HT-29 (cell line): ENCODE results near the gene LYZL2. TPM values are rescaled to one million over a fixed set of nuclear protein-coding genes. Genes with fewer than 3 reads are reported as not detected.
"Not testable (repeated sequence)": the region's sequence is repeated elsewhere in the genome, so short reads cannot be mapped to it uniquely, and the experiment has no call there.

Experiments
- DNase-seq: peaks from one replicate; pipeline ENCODE4 v3.0.0-alpha.2; 2015; ENCODE audit warnings: low spot score
- total RNA-seq: library from RNA; depleted of rRNA; stranded (reverse); fragments of >200 nt; shearing (Covaris generic); gene quantifications from 2 replicates; pipeline ENCODE4 v1.2.3, GENCODE V29; 2014; rRNA removed

Gene LYZL2
- total RNA-seq, result not detected in 2 replicates

DNA sequence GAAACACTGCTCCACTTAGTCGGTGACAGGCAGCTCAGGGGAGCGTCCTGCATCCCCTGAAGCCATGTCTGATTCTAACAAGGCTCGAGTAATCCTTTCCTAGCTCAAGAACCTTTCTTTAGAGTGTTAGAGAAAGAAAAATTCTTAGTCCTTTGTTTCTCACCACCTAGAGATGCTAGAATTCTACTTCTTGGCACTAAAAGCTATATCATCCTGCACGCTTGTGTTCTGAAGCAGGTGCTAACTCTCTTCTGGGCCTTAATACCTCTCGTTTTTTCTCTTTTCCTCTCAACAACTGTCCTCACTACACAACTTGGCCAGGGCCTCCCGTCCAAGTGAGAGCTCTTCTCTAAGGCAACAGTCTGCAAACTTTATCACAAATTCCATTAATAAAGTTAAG lies at the start of gene LYZL2:
TSS of gene LYZL2 (minus strand) at position 101 of the 400 bp plus-strand sequence. CDS start 2,838 bp downstream, outside the sequence.
- DNase-seq, result no peak

DNA sequence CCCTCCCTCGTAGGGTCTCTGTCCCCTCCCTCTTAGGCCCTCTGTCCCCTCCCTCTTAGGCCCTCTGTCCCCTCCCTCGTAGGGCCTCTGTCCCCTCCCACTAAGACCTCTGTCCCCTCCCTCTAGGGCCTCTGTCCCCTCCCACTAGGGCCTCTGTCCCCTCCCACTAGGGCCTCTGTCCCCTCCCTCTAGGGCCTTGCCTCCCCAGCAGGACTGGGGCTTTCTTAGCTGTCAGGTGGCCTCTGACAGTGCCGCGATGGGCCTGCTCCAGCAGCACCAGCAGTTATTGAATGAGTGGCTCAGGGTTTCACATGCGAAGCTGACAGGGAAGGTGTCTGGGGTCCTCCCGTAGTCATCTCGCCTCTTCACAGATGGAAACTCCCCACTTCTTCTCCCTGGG lies 48.1 kb upstream of the LYZL2 start:
- DNase-seq, result not testable (repeated sequence)

DNA sequence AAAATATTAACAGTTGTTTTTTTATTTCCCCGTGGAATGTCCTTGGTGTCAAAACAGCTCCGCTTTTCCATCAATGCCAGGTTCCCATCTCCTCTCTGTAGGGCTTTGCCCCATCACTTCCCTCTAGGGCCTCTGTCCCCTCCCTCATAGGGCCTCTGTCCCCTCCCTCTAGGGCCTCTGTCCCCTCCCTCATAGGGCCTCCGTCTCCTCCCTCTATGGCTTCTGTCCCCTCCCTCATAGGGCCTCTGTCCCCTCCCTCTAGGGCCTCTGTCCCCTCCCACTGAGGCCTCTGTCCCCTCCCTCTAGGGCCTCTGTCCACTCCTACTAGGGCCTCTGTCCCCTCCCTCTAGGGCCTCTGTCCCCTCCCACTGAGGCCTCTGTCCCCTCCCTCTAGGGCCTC lies 47.6 kb upstream of the LYZL2 start:
- not testable (repeated sequence) for DNase-seq

DNA sequence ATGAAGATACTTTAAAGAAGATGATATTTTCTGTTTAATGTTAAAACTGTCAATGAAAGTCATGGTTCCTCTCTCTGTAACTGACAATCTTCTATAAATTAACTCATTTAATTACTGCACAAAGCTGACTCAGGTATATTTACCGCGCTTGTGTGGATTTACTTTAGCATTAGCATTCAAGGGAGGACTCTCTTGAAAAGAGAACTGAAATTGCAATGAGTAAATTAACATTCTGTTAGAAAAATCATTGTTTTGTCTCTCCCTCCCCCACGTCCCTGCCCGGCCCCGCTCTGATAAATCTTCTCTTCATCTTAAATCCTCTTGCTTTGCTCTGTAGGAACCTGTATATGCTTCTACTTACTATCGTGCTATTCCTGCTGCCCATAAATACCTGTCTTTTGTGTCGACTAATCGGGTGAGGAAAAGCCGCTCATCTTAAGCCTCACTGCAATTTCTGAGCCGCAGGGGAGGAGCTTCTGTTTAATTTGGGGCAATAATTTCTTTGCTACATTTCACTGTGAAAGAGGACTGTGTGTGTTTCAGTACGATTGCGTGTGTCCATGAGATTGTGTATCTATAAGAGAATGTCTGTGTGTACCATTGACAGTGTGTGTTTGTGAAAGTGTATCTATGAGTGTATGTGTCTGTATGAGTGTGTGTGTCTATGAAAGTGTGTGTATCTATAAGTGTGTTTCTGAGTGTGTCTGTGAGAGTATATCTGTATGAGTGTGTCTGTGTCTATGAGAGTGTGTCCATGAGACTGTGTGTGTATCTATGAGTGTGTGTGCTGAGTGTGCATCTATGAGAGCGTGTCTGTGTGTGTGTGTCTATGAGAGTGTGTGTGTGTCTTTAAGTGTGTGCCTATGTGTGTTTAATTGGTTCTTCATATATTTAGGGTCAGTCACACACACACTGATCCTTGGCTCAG lies 46.5 kb upstream of the LYZL2 start:
- DNase-seq, result no peak

- no peak for DNase-seq
Observed at GRCh38 chr10:30674796-30675195, 45.2 kb upstream of the LYZL2 start.

GRCh38 chr10:30673262-30673661 lies 43.7 kb upstream of the LYZL2 start:
- DNase-seq, result not testable (repeated sequence)

- not testable (repeated sequence) for DNase-seq
Observed at GRCh38 chr10:30672338-30672737, 42.8 kb upstream of the LYZL2 start.

- peak; percentile 90 for DNase-seq
Observed at GRCh38 chr10:30671026-30671616, 41.6 kb upstream of the LYZL2 start.

GRCh38 chr10:30667982-30668381 lies 38.4 kb upstream of the LYZL2 start:
- not testable (repeated sequence) for DNase-seq

DNA sequence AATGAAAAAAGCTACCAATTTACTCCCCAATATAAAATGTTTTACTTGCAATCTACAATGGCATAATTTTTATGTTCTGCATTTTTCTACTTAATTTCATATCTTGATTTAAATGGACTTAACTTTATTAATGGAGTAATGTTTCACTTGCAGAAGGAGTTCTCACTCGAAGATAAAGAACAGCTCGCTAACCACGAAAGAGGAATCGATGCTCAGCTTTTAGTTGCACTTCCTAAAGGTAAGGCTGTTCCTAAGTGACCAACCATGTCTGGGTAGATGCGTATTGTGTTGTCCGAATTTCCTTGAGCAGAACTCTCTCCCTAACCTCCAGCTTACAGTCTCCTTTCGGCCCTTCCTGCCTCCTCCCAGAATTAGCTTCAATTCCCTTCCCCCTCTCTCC lies 33.9 kb upstream of the LYZL2 start:
- DNase-seq, result not testable (repeated sequence)

DNA sequence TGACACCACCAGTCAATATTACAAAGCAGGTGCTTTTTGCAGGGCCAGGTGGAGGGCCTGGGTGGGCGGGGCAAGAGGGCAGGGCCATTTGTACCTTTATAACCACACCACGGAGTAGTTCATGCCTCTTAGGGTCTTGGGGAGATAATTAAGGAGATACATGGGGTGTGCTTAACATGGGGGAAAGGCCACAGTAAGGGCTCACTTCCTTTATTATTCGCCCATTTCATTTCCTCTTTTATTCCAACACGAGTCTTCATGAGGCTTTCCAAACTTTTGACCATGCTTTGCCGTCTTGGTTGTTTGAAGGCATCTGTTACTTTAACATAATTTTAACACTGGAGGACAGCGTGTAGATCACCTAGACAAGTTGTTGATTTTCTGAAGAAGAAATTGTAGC lies 33.3 kb upstream of the LYZL2 start:
- DNase-seq, result no peak

DNA sequence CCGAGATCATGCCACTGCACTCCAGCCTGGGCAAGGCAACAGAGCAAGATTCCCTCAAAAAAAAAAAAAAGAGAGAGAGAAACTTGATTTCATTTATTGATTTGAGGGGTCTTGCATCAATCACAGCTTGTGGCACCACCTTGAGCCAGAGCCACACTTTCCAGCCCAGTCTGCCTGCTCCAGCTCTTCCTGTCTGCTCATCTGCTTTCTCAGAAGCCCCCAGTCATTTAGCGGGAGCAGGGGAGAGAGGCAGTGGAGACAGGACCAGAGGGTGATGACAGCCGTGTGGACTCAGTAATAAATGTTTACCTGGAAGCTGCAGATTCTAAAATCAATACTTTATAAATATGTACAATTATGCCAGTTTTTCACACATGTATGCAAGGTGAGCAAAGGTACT lies 30.8 kb upstream of the LYZL2 start:
- DNase-seq, result not testable (repeated sequence)

DNA sequence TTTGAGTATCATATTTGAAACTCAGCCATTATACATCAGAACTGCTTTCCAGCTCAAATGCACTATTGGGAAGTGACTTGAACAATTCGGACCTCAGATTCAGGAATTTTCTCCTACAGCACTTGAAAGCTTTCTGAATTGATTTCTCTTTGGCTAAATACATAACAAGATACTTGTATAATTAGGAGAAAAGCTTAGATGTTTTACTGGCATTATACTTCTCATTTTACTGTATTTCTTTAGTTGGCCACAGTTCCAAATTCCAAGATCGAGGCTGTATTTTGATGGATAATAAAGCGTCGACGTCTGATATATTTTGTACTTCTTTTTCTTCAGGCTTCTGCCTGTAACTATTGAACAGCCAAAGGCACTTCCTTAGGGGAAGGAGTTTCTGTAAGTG lies 26.7 kb upstream of the LYZL2 start:
- no peak for DNase-seq

- DNase-seq, result not testable (repeated sequence)
Observed at GRCh38 chr10:30655001-30655400, 25.4 kb upstream of the LYZL2 start.

GRCh38 chr10:30651470-30652397 lies 22.2 kb upstream of the LYZL2 start:
- not testable (repeated sequence) for DNase-seq

GRCh38 chr10:30647089-30647488 lies 17.5 kb upstream of the LYZL2 start:
- no peak for DNase-seq

DNA sequence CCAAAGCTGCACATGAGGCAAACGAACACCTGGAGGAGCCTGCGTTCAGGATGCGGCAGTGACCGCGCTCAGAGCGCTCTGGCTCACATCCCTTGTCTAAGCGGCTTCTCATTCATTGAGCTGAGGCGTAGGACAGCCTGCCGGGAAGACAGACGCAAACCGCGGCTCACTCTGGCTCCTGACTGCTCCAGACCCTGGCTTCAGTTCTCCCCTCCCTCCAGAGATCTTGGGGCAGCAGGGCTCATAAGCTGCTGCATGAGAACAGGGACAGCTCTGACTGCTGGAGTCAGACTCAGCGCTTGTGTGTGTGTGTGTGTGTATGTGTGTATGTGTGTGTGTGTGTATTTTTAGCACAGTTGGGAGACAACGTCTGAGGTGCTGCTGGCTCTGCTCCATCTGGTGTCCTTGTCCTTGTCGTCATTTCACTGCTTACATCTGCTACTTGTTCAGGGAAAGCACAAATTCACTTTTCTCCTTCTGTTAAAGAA lies 15.8 kb upstream of the LYZL2 start:
- peak; percentile 3 for DNase-seq

DNA sequence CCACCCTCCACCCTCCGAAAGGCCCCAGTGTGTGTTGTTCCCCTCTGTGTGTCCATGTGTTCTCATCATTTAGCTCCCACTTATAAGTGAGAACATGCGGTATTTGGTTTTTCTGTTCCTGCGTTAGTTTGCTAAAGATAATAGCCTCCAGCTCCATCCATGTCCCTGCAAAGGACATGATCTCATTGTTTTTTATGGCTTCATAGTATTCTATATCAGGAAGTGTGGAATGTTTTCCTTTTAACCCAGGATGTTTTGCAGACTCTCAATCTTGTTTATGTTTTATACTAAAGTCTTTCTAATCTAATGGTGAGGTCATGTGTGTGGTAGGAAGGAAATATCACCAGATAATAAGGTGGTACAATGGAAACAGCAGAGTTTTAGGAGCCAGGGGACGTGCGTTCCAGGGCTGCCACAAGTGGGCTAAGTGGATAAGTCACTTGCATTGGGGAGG lies 14.9 kb upstream of the LYZL2 start:
- not testable (repeated sequence) for DNase-seq

GRCh38 chr10:30643557-30644199 lies 14.1 kb upstream of the LYZL2 start:
- DNase-seq, result not testable (repeated sequence)

- not testable (repeated sequence) for DNase-seq
Observed at GRCh38 chr10:30642856-30643255, 13.3 kb upstream of the LYZL2 start.
